HG03139 (cell line): Measurements from ENCODE around the gene TGFBR3.
"Not testable (repeated sequence)": the region's sequence is repeated elsewhere in the genome, so short reads cannot be mapped to it uniquely, and the experiment has no call there.

ENCODE experiments used
- ATAC-seq: cut with Tn5 transposase; IDR thresholded peaks from one replicate; pipeline ENCODE4 v1.9.1; 2021; ENCODE audit not compliant: unreplicated experiment

TGFBR3 gene

GRCh38 chr1:91884459-91885212 is 1.3 kb downstream of the TGFBR3 start:
- ATAC-seq, result no peak

- no peak for ATAC-seq
Measured at GRCh38 chr1:91883470-91883869, 2.5 kb downstream of the TGFBR3 start.

- no peak for ATAC-seq
Measured at GRCh38 chr1:91881280-91881679, 4.7 kb downstream of the TGFBR3 start.

- no peak for ATAC-seq
Measured at GRCh38 chr1:91879733-91880132, 6.2 kb downstream of the TGFBR3 start.

- no peak for ATAC-seq
Measured at GRCh38 chr1:91877574-91878208, 8.3 kb downstream of the TGFBR3 start.

GRCh38 chr1:91876781-91877573 is 9.0 kb downstream of the TGFBR3 start:
- ATAC-seq, result no peak

GRCh38 chr1:91876040-91876470 is 9.9 kb downstream of the TGFBR3 start:
- ATAC-seq, result peak; percentile 80

GRCh38 chr1:91874167-91874566 is 11.8 kb downstream of the TGFBR3 start:
- ATAC-seq, result no peak

- no peak for ATAC-seq
Measured at GRCh38 chr1:91872559-91873081, 13.3 kb downstream of the TGFBR3 start.

GRCh38 chr1:91872000-91872399 is 14.0 kb downstream of the TGFBR3 start:
- ATAC-seq, result no peak

GRCh38 chr1:91870322-91870721 is 15.6 kb downstream of the TGFBR3 start:
- no peak for ATAC-seq

- ATAC-seq, result no peak
Measured at GRCh38 chr1:91866425-91866824, 19.5 kb downstream of the TGFBR3 start.

GRCh38 chr1:91864017-91864700 is 21.8 kb downstream of the TGFBR3 start:
- ATAC-seq, result no peak

- ATAC-seq, result no peak
Measured at GRCh38 chr1:91863498-91863897, 22.5 kb downstream of the TGFBR3 start.

- ATAC-seq, result no peak
Measured at GRCh38 chr1:91862120-91862519, 23.8 kb downstream of the TGFBR3 start.

- no peak for ATAC-seq
Measured at GRCh38 chr1:91857557-91858239, 28.3 kb downstream of the TGFBR3 start.

GRCh38 chr1:91856996-91857395 is 29.0 kb downstream of the TGFBR3 start:
- ATAC-seq, result no peak

GRCh38 chr1:91854852-91855534 is 31.0 kb downstream of the TGFBR3 start:
- no peak for ATAC-seq

- no peak for ATAC-seq
Measured at GRCh38 chr1:91853397-91853796, 32.6 kb downstream of the TGFBR3 start.

- not testable (repeated sequence) for ATAC-seq
Measured at GRCh38 chr1:91852011-91852410, 33.9 kb downstream of the TGFBR3 start.
